ENCODE data around the gene MAP4.
"Not testable (repeated sequence)": the region's sequence is repeated elsewhere in the genome, so short reads cannot be mapped to it uniquely, and the experiment has no call there.

Gene MAP4

GRCh38 chr3:47836986-47837385 lies 179.2 kb downstream of the MAP4 start:
- no peak for DNase-seq

- not testable (repeated sequence) for DNase-seq
These were observed 186.7 kb downstream of the MAP4 start for GRCh38 chr3:47829482-47829881.

GRCh38 chr3:47825590-47825989 lies 190.6 kb downstream of the MAP4 start:
- no peak for DNase-seq

DNA sequence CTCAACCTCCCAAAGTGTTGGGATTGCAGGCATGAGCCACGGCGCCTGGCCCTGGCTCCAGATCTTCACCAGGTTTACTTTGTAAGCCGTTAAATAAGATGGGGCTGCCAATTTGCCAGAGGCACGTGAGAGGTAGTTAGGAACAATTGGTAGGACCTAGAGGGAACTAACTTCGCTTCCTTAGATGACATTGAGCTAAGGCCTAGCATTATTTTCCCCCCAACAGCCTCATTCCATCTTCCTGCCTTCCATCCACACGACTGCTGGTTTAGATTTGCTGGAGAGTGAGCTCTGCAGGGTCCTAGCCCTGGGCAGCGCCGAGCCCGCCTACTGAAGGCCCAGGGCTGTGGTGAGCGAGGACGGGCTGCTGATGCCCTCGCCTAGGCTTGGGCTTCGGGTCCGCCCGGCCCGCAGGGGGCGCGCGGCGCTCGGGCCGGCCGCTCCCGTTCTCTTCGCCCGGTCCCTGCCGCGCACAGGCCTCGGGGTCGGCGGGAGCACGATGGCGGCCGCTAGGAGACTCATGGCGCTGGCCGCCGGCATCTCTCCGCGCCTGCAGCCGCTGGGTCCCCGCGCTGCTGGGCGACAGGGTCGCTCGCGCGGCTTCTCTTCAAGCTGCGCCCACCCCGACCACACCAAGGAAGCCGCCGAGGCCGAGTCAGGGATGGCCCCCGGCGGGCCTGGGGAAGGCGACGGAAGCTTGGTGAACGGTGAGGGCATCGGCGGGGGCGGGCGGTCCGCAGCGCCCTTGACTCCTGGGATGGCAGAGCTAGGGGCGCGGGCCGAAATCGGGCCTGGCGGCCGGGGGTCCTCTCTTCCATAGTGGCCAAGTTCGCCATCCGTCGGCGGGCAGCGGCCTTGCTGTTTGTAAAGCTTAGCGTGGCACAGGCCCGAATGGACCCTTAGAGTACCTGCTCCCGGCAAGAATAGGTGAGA lies 191.4 kb downstream of the MAP4 start:
- no peak for DNase-seq

DNA sequence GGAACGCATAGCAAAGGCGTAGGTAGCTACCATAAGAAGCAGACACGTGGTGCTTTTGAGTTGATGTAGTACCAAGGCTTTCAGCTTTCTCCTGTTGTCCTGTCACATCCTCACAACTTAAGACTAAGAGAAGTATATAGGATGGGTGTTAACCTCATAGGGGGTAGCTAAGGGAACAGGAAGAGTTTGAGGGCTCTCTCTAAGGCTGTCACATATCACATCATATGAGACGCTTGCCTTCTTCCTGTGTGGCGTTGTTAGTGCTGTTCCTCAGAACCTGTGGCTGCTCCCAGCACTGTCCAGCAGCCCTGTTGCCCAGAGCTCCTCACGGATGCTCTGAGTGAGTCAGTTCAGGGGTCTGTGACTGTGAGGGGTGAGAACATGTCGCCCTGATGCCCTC lies 198.6 kb downstream of the MAP4 start:
- no peak for DNase-seq

GRCh38 chr3:47813551-47814177 lies 202.6 kb downstream of the MAP4 start:
- no peak for DNase-seq

- DNase-seq, result no peak
These were observed 211.6 kb downstream of the MAP4 start for GRCh38 chr3:47804577-47804976.

DNA sequence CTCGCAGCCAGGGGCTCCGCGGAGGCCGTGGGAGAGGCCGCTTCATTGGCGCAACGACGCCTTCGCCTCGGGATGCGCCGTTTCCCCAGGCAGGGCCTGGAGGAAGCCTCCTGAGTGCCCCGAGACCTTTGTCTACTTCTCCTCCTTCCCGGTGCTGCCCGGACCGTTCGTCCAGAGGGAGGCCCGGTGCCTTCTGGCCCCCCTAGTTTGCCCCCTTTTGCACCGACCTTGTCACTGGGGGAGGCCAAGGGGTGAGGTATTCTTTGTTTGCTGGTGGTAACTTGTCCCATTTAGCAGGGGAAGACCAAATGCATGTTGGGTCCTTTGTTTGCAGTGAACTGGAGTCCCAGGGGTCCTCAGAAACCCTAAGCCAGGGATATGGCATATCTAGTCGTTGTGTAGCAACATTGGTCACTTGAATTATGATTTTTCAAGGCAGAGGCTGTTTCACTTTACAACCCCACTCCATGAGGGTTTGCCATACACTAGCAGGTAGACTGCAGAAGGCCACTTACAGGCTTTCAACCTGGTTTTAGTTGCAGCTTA lies 212.7 kb downstream of the MAP4 start:
- no peak for DNase-seq

DNA sequence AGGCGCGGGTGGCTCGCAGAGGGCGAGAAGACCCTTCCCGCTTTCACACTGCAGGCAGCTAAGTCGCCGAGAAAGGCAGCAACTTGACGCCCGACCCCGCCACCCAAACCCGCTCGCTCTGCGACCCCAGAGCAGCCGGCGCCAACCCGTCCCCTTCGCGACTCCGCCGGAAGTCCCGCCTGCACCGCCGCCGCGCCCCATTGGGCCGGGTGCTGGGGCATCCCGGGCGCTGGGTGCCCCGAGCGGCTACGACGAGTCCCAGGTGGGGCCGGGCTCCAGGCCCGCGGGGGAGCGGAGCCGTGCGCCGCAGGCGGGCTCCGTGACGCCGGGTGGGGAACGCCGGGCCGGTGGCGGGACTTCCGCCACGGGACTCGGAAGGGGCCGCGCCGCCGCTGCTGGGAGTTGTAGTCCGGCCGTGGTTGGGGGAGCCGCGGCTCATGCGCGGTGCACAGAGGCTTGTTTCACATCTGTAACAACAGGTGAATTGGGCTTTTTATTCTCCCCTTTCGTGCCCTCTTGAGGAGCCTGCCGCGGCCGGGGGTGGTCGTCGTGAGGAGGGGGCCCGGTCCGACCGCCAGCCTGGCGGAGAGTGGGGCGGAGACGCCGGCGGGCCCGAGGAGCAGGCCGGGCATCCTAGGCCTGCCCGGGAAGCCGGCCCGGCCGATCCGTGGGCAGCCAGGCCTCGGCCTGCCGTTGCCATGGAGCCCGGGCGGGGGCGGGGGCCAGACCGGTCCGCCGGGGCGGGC lies 213.3 kb downstream of the MAP4 start, which contains the start of gene DHX30:
DHX30 (plus strand) TSS at position 405 of the 746 bp plus-strand sequence. CDS start 7,546 bp downstream, outside the sequence.
- DNase-seq, result peak; percentile 2

Measured in NCI-H187 treated with DMSO at 0.1 percent for 48 hours (cell line).